Astrocyte of the hippocampus (primary cell): Measurements from ENCODE around the gene TACC3.

Experiments
- DNase-seq: peaks from one replicate; pipeline ENCODE4 v3.0.0; 2011; ENCODE audit warnings: low read depth, low spot score

The TACC3 gene

GRCh38 chr4:1745697-1746096 is 24.4 kb downstream of the TACC3 start:
- DNase-seq, result no peak

- DNase-seq, result peak; percentile 91
Measured at GRCh38 chr4:1746265-1746691, 25.0 kb downstream of the TACC3 start.

GRCh38 chr4:1746919-1747602 is 25.7 kb downstream of the TACC3 start:
- no peak for DNase-seq

GRCh38 chr4:1747603-1747967 is 26.3 kb downstream of the TACC3 start:
- DNase-seq, result no peak

- peak; percentile 88 for DNase-seq
Measured at GRCh38 chr4:1748465-1748995, 27.2 kb downstream of the TACC3 start.

GRCh38 chr4:1749370-1749769 is 28.0 kb downstream of the TACC3 start:
- no peak for DNase-seq

- no peak for DNase-seq
Measured at GRCh38 chr4:1749826-1750225, 28.5 kb downstream of the TACC3 start.

- DNase-seq, result no peak
Measured at GRCh38 chr4:1750381-1751154, 29.2 kb downstream of the TACC3 start.

GRCh38 chr4:1751155-1751918 is 30.0 kb downstream of the TACC3 start:
- DNase-seq, result no peak

- DNase-seq, result no peak
Measured at GRCh38 chr4:1751919-1752283, 30.6 kb downstream of the TACC3 start.

- DNase-seq, result no peak
Measured at GRCh38 chr4:1752284-1753041, 31.1 kb downstream of the TACC3 start.

- DNase-seq, result no peak
Measured at GRCh38 chr4:1753294-1753696, 32.0 kb downstream of the TACC3 start.

GRCh38 chr4:1753697-1754311 is 32.5 kb downstream of the TACC3 start:
- DNase-seq, result no peak

GRCh38 chr4:1754336-1754735 is 33.0 kb downstream of the TACC3 start:
- no peak for DNase-seq

GRCh38 chr4:1755297-1755696 is 34.0 kb downstream of the TACC3 start:
- no peak for DNase-seq

GRCh38 chr4:1756079-1756478 is 34.8 kb downstream of the TACC3 start:
- no peak for DNase-seq

GRCh38 chr4:1756893-1757779 is 35.8 kb downstream of the TACC3 start:
- no peak for DNase-seq

GRCh38 chr4:1757836-1758235 is 36.5 kb downstream of the TACC3 start:
- no peak for DNase-seq

- no peak for DNase-seq
Measured at GRCh38 chr4:1758306-1759121, 37.2 kb downstream of the TACC3 start.
